Lower leg skin (tissue), 3 donors: Measurements from ENCODE around the gene SOD2.

ENCODE experiments used
- CTCF ChIP-seq, 3 donors: fragments of 450-650 bp; IDR thresholded peaks; one replicate each; pipeline ENCODE4 v1.5.1; 2016; ENCODE audit warnings: antibody characterized with exemption in 3 of 3, mild to moderate bottlenecking in 3 of 3, moderate library complexity in 2 of 3
- POLR2A ChIP-seq, 2 donors: fragments of 450-650 bp; IDR thresholded peaks; one replicate each; pipeline ENCODE4 v1.6.1; 2016 to 2017; ENCODE audit warnings: antibody characterized with exemption in 2 of 2, mild to moderate bottlenecking in 1 of 2, moderate library complexity in 1 of 2

GRCh38 chr6:159693128-159693893, at the start of gene SOD2:
- TF ChIP-seq POLR2A (IDR thresholded peaks at IDR 0.05) (peak in 1 of 2 donors; percentile 88), CTCF (IDR thresholded peaks at IDR 0.05) (no peak)
